ENCODE results near the gene GRAMD4.

The GRAMD4 gene

GRCh38 chr22:46604306-46604690 is 15.9 kb upstream of the GRAMD4 start:
- TF ChIP-seq CTCF (conservative IDR thresholded peaks at IDR 0.05; ENCODE audit: low read depth, low read length): no peak
- H3K4me3 ChIP-seq (ENCODE audit: low read length): no peak overlapping the region
- no peak for DNase-seq (ENCODE audit: low read depth)

GRCh38 chr22:46605117-46605516 is 15.1 kb upstream of the GRAMD4 start:
- no peak for TF ChIP-seq CTCF (conservative IDR thresholded peaks at IDR 0.05; ENCODE audit: low read depth, low read length)
- H3K4me3 ChIP-seq (ENCODE audit: low read length): no peak overlapping the region
- no peak for DNase-seq (ENCODE audit: low read depth)

DNA sequence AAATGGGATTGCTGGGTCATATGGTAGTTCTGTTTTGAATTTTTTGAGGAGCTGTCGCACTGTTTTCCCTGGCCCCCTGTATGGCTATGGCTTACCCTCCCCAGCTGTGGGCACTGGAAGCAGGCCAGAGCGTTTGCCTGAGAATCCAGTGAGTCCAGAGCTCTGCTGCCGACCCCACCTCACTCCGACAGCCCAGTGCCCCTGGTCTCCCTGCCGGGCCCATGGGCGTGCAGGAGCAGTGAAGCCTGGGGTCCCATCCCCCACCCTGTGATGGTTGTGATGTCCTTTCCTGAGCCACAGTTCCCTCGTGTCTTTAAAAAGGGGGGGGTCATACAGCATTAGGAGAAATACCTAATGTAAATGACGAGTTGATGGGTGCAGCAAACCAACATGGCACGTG is 13.3 kb upstream of the GRAMD4 start:
- no peak overlapping the region for H3K4me3 ChIP-seq (ENCODE audit: low read length)
- no peak for DNase-seq (ENCODE audit: low read depth)
- no peak for TF ChIP-seq CTCF (conservative IDR thresholded peaks at IDR 0.05; ENCODE audit: low read depth, low read length)

GRCh38 chr22:46607483-46608114 is 12.6 kb upstream of the GRAMD4 start:
- no peak overlapping the region for H3K4me3 ChIP-seq (ENCODE audit: low read length)
- no peak for DNase-seq (ENCODE audit: low read depth)
- no peak for TF ChIP-seq CTCF (conservative IDR thresholded peaks at IDR 0.05; ENCODE audit: low read depth, low read length)

- no peak for TF ChIP-seq CTCF (conservative IDR thresholded peaks at IDR 0.05; ENCODE audit: low read depth, low read length)
- no peak overlapping the region for H3K4me3 ChIP-seq (ENCODE audit: low read length)
- DNase-seq (ENCODE audit: low read depth): no peak
Observed at GRCh38 chr22:46609175-46609690, 11.0 kb upstream of the GRAMD4 start.

- no peak for DNase-seq (ENCODE audit: low read depth)
- no peak overlapping the region for H3K4me3 ChIP-seq (ENCODE audit: low read length)
- TF ChIP-seq CTCF (conservative IDR thresholded peaks at IDR 0.05; ENCODE audit: low read depth, low read length): no peak
Observed at GRCh38 chr22:46609724-46610201, 10.4 kb upstream of the GRAMD4 start.

DNA sequence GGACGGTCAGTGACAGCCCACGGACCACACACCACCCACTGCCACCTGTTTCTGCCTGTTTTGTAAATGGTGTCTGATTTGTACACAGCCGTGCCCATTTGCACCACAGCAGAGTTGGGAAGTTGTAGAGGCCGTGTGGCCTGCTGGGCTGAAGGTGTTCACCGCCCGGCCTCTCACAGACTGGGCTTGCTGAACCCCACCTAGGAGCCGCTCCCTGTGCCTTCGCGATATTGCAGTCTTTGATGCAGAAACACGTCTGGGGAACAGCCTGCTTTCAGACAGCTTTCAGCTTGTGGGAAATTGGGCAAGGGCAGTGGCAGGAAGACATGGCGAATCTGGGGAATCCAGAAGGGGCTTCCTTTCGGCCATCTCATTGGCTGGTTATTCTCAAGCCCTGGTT is 9.8 kb upstream of the GRAMD4 start:
- TF ChIP-seq CTCF (conservative IDR thresholded peaks at IDR 0.05; ENCODE audit: low read depth, low read length): no peak
- no peak for DNase-seq (ENCODE audit: low read depth)

More for the DNA sequence above, 9.8 kb upstream of the GRAMD4 start:
- no peak overlapping the region for H3K4me3 ChIP-seq (ENCODE audit: low read length)

Measured in retinal pigment epithelial cell (primary cell).